Psoas muscle (tissue), 8 donors: ENCODE data around the gene P2RX3. TPM values are rescaled to one million over a fixed set of nuclear protein-coding genes. Genes with fewer than 3 reads are reported as not detected.
A peak's percentile ranks its signal among the peaks of the same experiment; 100 is the strongest.

Experiments
- ATAC-seq, 4 donors: fragments of 200-7000 bp; cut with Tn5 transposase; one replicate each; pipeline ENCODE4 v1.9.1; 2020; ENCODE audit warnings: moderate library complexity in 3 of 4, mild to moderate bottlenecking in 2 of 4
- DNase-seq, 2 donors: peaks; one replicate each; pipeline ENCODE4 v3.0.0-alpha.2; 2020
- H3K27ac ChIP-seq: fragments of 200-600 bp; one replicate; pipeline ENCODE4 v1.8.0; 2022
- H3K27me3 ChIP-seq, 3 donors: fragments of 200-600 bp in 1 of 3; one replicate each; pipeline versions ENCODE4 v1.6.1 to v1.8.0; 2013 to 2022; ENCODE audit warnings: low read length in 2 of 3, mild to moderate bottlenecking in 2 of 3, moderate library complexity in 1 of 3; ENCODE audit not compliant: insufficient read depth in 3 of 3
- H3K36me3 ChIP-seq, 2 donors: fragments of 200-600 bp in 1 of 2; one replicate each; pipeline versions ENCODE4 v1.6.1 to v1.8.0; 2013 to 2022; ENCODE audit warnings: low read depth in 1 of 2, mild to moderate bottlenecking in 1 of 2, moderate library complexity in 1 of 2; ENCODE audit not compliant: insufficient read depth in 1 of 2
- H3K4me1 ChIP-seq: fragments of 200-600 bp; one replicate; pipeline ENCODE4 v1.8.0; 2022
- H3K4me3 ChIP-seq: fragments of 200-600 bp; one replicate; pipeline ENCODE4 v1.8.0; 2022; ENCODE audit warnings: mild to moderate bottlenecking
- H3K9me3 ChIP-seq: fragments of 200-600 bp; one replicate; pipeline ENCODE4 v1.8.0; 2022
- CTCF ChIP-seq: fragments of 200-600 bp; IDR thresholded peaks from one replicate; pipeline ENCODE4 v1.8.0; 2022; ENCODE audit warnings: antibody characterized with exemption
- WGBS, 3 donors: extraction: QIAGEN DNeasy Blood & Tissue Kit; methylation state at CpG; one replicate each; pipeline versions ENCODE4 v1.1.6 to v1.1.7; 2013; 5-methylcytosine and 5-hydroxymethylcytosine counted together
- intact Hi-C, 2 donors: fragments of 100-400 bp; cut with DNase I; formaldehyde crosslinking; loops; one replicate each; pipeline versions ENCODE4 v1.11.0 to v1.14.2; 2022
- polyA plus RNA-seq, 3 donors: library from polyadenylated mRNA; stranded (reverse); fragments of 200-250 nt; gene quantifications; one replicate each; pipeline ENCODE4 v1.2.3, GENCODE V29; 2013
- total RNA-seq, 4 donors: library from RNA; stranded (reverse); fragmentation: NEBNext Ultra II Directional in 2 of 4; extraction: Animal tissue kit (Norgen Biotek cat#: 25700) in 2 of 4; gene quantifications; one replicate each; pipeline versions ENCODE4 v1.2.1 to v1.2.4, GENCODE V29; 2021 to 2023
- donor health status: healthy with polysubstance abuse.
- donor health status: DM: no; HTN: no; CAD: no; lungs with moderate emphysema.
- donor health status: Bipolar disorder and iron deficiency.
- donor health status: healthy.
- donor health status: DM: yes; HTN: yes; CAD: no.
- donor health status: DM: no; HTN: no; CAD: no.
- donor health status: DM: no; HTN: no; CAD: no.
- donor health status: DM: yes; HTN: yes; CAD: no.

P2RX3 gene
- total and polyA plus RNA-seq, 7 donors: 0.21 to 0.90 (median 0.40) TPM

GRCh38 chr11:57349491-57350274, 11.5 kb downstream of the P2RX3 start:
- Histone ChIP-seq H3K9me3 (no peaks in the 10 kb centered on the region), H3K27ac (no peak overlapping the region), H3K4me3 (no peak overlapping the region), H3K36me3 (no peaks in the 10 kb centered on the region), H3K27me3 (no peaks in the 10 kb centered on the region), H3K4me1 (no peaks in the 10 kb centered on the region)
- peak; percentile 80 for TF ChIP-seq CTCF
- DNase-seq: peak; percentile 71 to 84
- ATAC-seq: peak; percentile 58 to 81 (median 71)
- 15 to 24% (median 17%) methylated on average over 29 to 31 of the region's 31 CpGs for WGBS, 3 donors
- intact Hi-C loops: loop anchor here (5.0 to 10.0 kb wide), 8 partner anchors 78 to 505 kb away; partner anchors contain the start of genes RTN4RL2 (in 1 of the 2), SLC43A3 (in 1 of the 2) and YPEL4 (in 1 of the 2)

- WGBS, 3 donors: 56 to 62% (median 61%) methylated on average over 5 of the region's 5 CpGs
Observed at GRCh38 chr11:57353036-57353435, 14.9 kb downstream of the P2RX3 start.

GRCh38 chr11:57353446-57353845, 15.3 kb downstream of the P2RX3 start:
- intact Hi-C loops: no loop called here
- Histone ChIP-seq H3K27ac (no peak overlapping the region), H3K4me3 (no peak overlapping the region), H3K4me1 (peaks cover 4% of the 10 kb centered on the region), H3K27me3 (no peaks in the 10 kb centered on the region), H3K36me3 (no peaks in the 10 kb centered on the region), H3K9me3 (no peaks in the 10 kb centered on the region)
- 24 to 52% (median 25%) methylated on average over 4 of the region's 4 CpGs for WGBS, 3 donors
- no peak for DNase-seq
- TF ChIP-seq CTCF: no peak
- no peak for ATAC-seq

More at GRCh38 chr11:57353036-57353435, 14.9 kb downstream of the P2RX3 start:
- ATAC-seq: no peak
- intact Hi-C loops: no loop called here
- Histone ChIP-seq H3K4me1 (peaks cover under 1% of the 10 kb centered on the region), H3K27me3 (no peaks in the 10 kb centered on the region), H3K9me3 (no peaks in the 10 kb centered on the region), H3K36me3 (no peaks in the 10 kb centered on the region), H3K4me3 (no peak overlapping the region), H3K27ac (no peak overlapping the region)
- TF ChIP-seq CTCF: no peak
- no peak for DNase-seq

GRCh38 chr11:57353852-57354251, 15.7 kb downstream of the P2RX3 start:
- intact Hi-C loops: no loop called here
- Histone ChIP-seq H3K27me3 (no peaks in the 10 kb centered on the region), H3K4me1 (peaks cover 5% of the 10 kb centered on the region), H3K27ac (no peak overlapping the region), H3K4me3 (no peak overlapping the region), H3K9me3 (no peaks in the 10 kb centered on the region), H3K36me3 (no peaks in the 10 kb centered on the region)
- DNase-seq: no peak
- no peak for TF ChIP-seq CTCF
- WGBS, 3 donors: 64 to 72% (median 65%) methylated on average over 4 of the region's 4 CpGs
- ATAC-seq: no peak
